Right lobe of liver (tissue), 4 donors: ENCODE measurements around the gene NAV2.

ENCODE experiments used
- CTCF ChIP-seq, 4 donors: fragments of 200-600 bp in 3 of 4; fragments of 450-650 bp in 1 of 4; IDR thresholded peaks; one replicate each; pipeline versions ENCODE4 v1.5.1 to v1.8.0; 2016 to 2022; ENCODE audit warnings: antibody characterized with exemption in 4 of 4, mild to moderate bottlenecking in 2 of 4
- POLR2A ChIP-seq: fragments of 450-650 bp; IDR thresholded peaks from one replicate; pipeline ENCODE4 v1.6.1; 2017; ENCODE audit warnings: antibody characterized with exemption, mild to moderate bottlenecking
- donor health status: DM: no; HTN: no; CAD: no.
- donor health status: DM: no; HTN: no; CAD: no.
- donor health status: DM: no; HTN: yes; CAD: no.

- TF ChIP-seq CTCF (IDR thresholded peaks at IDR 0.05), result no peak
- peak; percentile 76 for TF ChIP-seq POLR2A
These were observed 307.6 kb downstream of the NAV2 start for GRCh38 chr11:20020198-20020597.
